Astrocyte (in vitro differentiated cells and primary cell): Measurements from ENCODE around the gene ATXN7L1. TPM values are rescaled to one million over a fixed set of nuclear protein-coding genes. Genes with fewer than 3 reads are reported as not detected.

Experiments used
- DNase-seq: peaks from one replicate; pipeline ENCODE4 v3.0.0-alpha.2; 2010; ENCODE audit warnings: low read depth
- FAIRE-seq: peaks from 2 replicates; lab custom pipeline; 2011; peaks lifted over from hg19 to GRCh38; lab: Jason Lieb, UNC
- H2AFZ ChIP-seq: 2 replicates; pipeline ENCODE4 v1.6.0; 2012; ENCODE audit warnings: low read depth, low read length, inconsistent platforms
- H3K27ac ChIP-seq: 2 replicates; pipeline ENCODE4 v1.5.1; 2011; ENCODE audit warnings: low read depth, low read length, inconsistent platforms
- H3K27me3 ChIP-seq: 2 replicates; pipeline ENCODE4 v1.6.0; 2011; ENCODE audit warnings: low read length, inconsistent platforms; ENCODE audit not compliant: insufficient read depth
- H3K36me3 ChIP-seq: 2 replicates; pipeline ENCODE4 v1.5.1; 2011; ENCODE audit warnings: low read length, inconsistent platforms; ENCODE audit not compliant: insufficient read depth
- H3K4me1 ChIP-seq: 2 replicates; pipeline ENCODE4 v1.5.1; 2011; ENCODE audit warnings: low read length, inconsistent platforms; ENCODE audit not compliant: insufficient read depth
- H3K4me2 ChIP-seq: 2 replicates; pipeline ENCODE4 v1.6.0; 2012; ENCODE audit warnings: low read length, inconsistent platforms
- H3K4me3 ChIP-seq: 2 replicates; pipeline ENCODE4 v1.5.1; 2011; ENCODE audit warnings: low read depth, mild to moderate bottlenecking, low read length, inconsistent platforms; ENCODE audit not compliant: insufficient read depth
- H3K79me2 ChIP-seq: 2 replicates; pipeline ENCODE4 v1.6.0; 2012; ENCODE audit warnings: mild to moderate bottlenecking, low read length, inconsistent platforms; ENCODE audit not compliant: insufficient read depth
- H3K9ac ChIP-seq: 2 replicates; pipeline ENCODE4 v1.6.0; 2012; ENCODE audit warnings: mild to moderate bottlenecking, low read length, inconsistent platforms
- H3K9me3 ChIP-seq: 2 replicates; pipeline ENCODE4 v1.5.1; 2012; ENCODE audit warnings: low read depth, mild to moderate bottlenecking, low read length, inconsistent platforms; ENCODE audit not compliant: insufficient read depth
- H4K20me1 ChIP-seq: 2 replicates; pipeline ENCODE4 v1.6.0; 2012; ENCODE audit warnings: low read length, inconsistent platforms; ENCODE audit not compliant: insufficient read depth
- H3K27ac Mint-ChIP-seq: one replicate; pipeline ENCODE4 v1.8.0; 2021; ENCODE audit warnings: mild to moderate bottlenecking, mixed read lengths; ENCODE audit not compliant: unreplicated experiment
- H3K27me3 Mint-ChIP-seq: one replicate; pipeline ENCODE4 v1.8.0; 2021; ENCODE audit warnings: low read depth, mixed read lengths; ENCODE audit not compliant: unreplicated experiment
- H3K36me3 Mint-ChIP-seq: one replicate; pipeline ENCODE4 v1.8.0; 2021; ENCODE audit warnings: low read depth, mixed read lengths; ENCODE audit not compliant: unreplicated experiment
- H3K4me1 Mint-ChIP-seq: one replicate; pipeline ENCODE4 v1.8.0; 2021; ENCODE audit warnings: low read depth, mixed read lengths; ENCODE audit not compliant: unreplicated experiment
- H3K4me3 Mint-ChIP-seq: one replicate; pipeline ENCODE4 v1.8.0; 2021; ENCODE audit warnings: mild to moderate bottlenecking, moderate library complexity, mixed read lengths; ENCODE audit not compliant: unreplicated experiment
- H3K9me3 Mint-ChIP-seq: one replicate; pipeline ENCODE4 v1.8.0; 2021; ENCODE audit warnings: mild to moderate bottlenecking, mixed read lengths; ENCODE audit not compliant: unreplicated experiment
- EZH2 ChIP-seq: IDR thresholded peaks from 2 replicates; pipeline ENCODE4 v1.6.1; 2012; ENCODE audit warnings: mild to moderate bottlenecking, low read length, inconsistent platforms; ENCODE audit not compliant: insufficient read depth
- total RNA-seq: library from RNA; stranded (reverse); gene quantifications from 2 replicates; pipeline ENCODE4 v1.2.1, GENCODE V29; 2021
- TF ChIP-seq, protein P1 (sequence below): IDR thresholded peaks from 2 replicates; pipeline ENCODE4 v1.5.1; 2011; ENCODE audit warnings: low read depth, mild to moderate bottlenecking, inconsistent platforms, low read length, moderate library complexity; ENCODE audit not compliant: insufficient read depth

ATXN7L1 gene
- total RNA-seq, 1 donor from 2014 or later, result 7.6 TPM

DNA sequence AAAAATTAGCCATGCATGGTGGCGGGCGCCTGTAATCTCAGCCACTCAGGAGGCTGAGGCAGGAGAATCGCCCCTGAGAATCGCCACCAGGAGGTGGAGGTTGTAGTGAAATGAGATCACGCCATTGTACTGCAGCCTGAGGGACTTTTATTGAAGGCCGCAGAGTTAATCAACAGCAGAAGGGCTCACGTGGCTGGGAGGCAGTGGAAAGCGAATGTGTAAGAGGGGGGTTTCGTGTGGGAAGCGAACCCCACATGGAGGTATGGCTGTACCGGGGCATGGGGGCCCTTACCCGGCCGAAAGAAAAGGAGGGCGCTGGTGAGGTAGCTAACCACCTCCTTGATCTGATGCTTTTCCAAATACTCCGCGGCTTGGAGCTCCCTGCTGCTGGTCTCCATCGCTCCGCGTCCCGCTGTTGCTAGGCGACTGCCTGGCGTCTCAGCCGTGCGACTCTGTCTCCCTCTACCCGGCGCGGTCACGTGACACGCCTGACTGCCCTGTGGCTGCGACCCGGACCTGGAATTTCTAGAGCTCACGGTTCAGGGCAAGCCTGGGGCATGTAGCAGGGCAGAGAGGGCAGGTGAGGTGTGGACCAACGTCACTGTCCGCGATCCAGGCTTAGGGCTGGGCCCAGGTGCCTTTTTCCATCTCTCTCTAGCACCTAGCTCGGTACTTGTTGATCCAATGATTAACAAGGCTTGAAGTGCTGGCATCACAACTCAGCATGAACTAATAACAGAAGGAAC is 295.2 kb downstream of the ATXN7L1 start, which contains the start of gene EFCAB10:
Gene EFCAB10, minus strand, starts transcription at position 428 of the 746 bp plus-strand sequence. Its CDS starts 30 bp downstream, at position 398.
- H3K4me3 ChIP-seq, result peak within 1 kb of the TSS; percentile 54
- FAIRE-seq (no peak), DNase-seq (peak; percentile 36)
- TF ChIP-seq EZH2, result no peak
- TF ChIP-seq, protein P1, sequence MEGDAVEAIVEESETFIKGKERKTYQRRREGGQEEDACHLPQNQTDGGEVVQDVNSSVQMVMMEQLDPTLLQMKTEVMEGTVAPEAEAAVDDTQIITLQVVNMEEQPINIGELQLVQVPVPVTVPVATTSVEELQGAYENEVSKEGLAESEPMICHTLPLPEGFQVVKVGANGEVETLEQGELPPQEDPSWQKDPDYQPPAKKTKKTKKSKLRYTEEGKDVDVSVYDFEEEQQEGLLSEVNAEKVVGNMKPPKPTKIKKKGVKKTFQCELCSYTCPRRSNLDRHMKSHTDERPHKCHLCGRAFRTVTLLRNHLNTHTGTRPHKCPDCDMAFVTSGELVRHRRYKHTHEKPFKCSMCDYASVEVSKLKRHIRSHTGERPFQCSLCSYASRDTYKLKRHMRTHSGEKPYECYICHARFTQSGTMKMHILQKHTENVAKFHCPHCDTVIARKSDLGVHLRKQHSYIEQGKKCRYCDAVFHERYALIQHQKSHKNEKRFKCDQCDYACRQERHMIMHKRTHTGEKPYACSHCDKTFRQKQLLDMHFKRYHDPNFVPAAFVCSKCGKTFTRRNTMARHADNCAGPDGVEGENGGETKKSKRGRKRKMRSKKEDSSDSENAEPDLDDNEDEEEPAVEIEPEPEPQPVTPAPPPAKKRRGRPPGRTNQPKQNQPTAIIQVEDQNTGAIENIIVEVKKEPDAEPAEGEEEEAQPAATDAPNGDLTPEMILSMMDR, result no peak
- Mint-ChIP-seq H3K9me3 (peaks cover 13% of the 10 kb centered on the region), H3K4me3 (peak within 1 kb of the TSS; percentile 79), H3K27ac (peak within 1 kb of the TSS; percentile 91), H3K4me1 (no peaks in the 10 kb centered on the region), H3K27me3 (no peaks in the 10 kb centered on the region), H3K36me3 (no peaks in the 10 kb centered on the region)
- H2AFZ ChIP-seq, result peak within 1 kb of the TSS; percentile 93
- no peaks in the 10 kb centered on the region for H3K36me3 ChIP-seq
- peak within 1 kb of the TSS; percentile 91 for H3K4me2 ChIP-seq
- peak within 1 kb of the TSS; percentile 66 for H3K9ac ChIP-seq
- no peaks in the 10 kb centered on the region for H3K9me3 ChIP-seq
- H3K27ac ChIP-seq, result no peak within 1 kb of the TSS
- H3K79me2 ChIP-seq, result no peaks in the 10 kb centered on the region
- no peaks in the 10 kb centered on the region for H4K20me1 ChIP-seq
- no peaks in the 10 kb centered on the region for H3K27me3 ChIP-seq
- no peaks in the 10 kb centered on the region for H3K4me1 ChIP-seq

DNA sequence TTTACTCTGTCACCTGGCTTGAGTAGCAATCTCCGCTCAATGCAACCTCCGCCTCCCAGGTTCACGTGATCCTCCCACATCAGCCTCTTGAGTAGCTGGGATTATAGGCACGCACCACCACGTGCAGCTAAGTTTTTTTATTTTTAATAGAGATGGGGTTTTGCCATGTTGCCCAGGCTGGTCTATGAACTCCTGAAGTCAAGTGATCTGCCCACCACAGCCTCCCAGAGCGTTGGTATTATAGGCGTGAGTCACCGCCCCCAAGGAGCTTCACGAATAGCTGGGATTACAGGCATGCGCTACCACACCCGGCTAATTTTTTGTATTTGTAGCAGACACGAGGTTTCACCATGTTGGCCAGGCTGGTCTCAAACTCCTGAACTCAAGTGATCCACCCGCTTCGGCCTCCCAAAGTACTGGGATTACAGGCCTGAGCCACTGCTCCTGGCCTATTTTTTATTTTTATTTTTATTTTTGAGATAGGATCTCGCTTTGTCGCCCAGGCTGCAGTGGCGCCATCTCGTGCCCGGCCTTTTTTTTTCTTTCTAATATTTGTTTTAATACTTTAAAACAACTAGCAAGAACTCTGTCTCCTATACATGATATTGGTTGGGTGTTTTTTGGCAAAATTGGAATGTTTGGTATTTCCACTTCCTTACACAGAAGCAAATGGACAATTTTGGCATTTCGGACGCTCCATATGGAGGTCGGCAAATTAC is 296.2 kb downstream of the ATXN7L1 start:
- Mint-ChIP-seq H3K9me3 (peaks cover 13% of the 10 kb centered on the region), H3K4me3 (peak overlapping the region; percentile 45), H3K36me3 (no peaks in the 10 kb centered on the region), H3K27me3 (no peaks in the 10 kb centered on the region), H3K27ac (no peak overlapping the region), H3K4me1 (no peaks in the 10 kb centered on the region)
- H3K79me2 ChIP-seq, result no peaks in the 10 kb centered on the region
- no peaks in the 10 kb centered on the region for H3K9me3 ChIP-seq
- no peak overlapping the region for H3K4me3 ChIP-seq
- TF ChIP-seq, protein P1, result no peak
- no peak for TF ChIP-seq EZH2
- H2AFZ ChIP-seq, result no peak overlapping the region
- H3K4me1 ChIP-seq, result no peaks in the 10 kb centered on the region
- DNase-seq (no peak), FAIRE-seq (no peak)
- no peaks in the 10 kb centered on the region for H4K20me1 ChIP-seq
- H3K4me2 ChIP-seq, result no peak overlapping the region
- H3K27ac ChIP-seq, result no peak overlapping the region
- no peak overlapping the region for H3K9ac ChIP-seq
- no peaks in the 10 kb centered on the region for H3K27me3 ChIP-seq
- H3K36me3 ChIP-seq, result no peaks in the 10 kb centered on the region
